ENCODE measurements around the gene TBC1D16. TPM values are rescaled to one million over a fixed set of nuclear protein-coding genes. Genes with fewer than 3 reads are reported as not detected.
A peak's percentile ranks its signal among the peaks of the same experiment; 100 is the strongest.

Gene TBC1D16
- total and polyA plus RNA-seq, 2 experiments from 2014 or later, result 13.0 to 30.3 TPM

- no peaks in the 10 kb centered on the region for H3K9me3 ChIP-seq (ENCODE audit: low read depth)
- H3K27me3 ChIP-seq, result no peaks in the 10 kb centered on the region
- no peak overlapping the region for H3K27ac ChIP-seq
- H3K4me3 ChIP-seq, result no peak overlapping the region
- H3K36me3 ChIP-seq, result no peaks in the 10 kb centered on the region
- no peak for TF ChIP-seq CTCF (IDR thresholded peaks at IDR 0.05; ENCODE audit: low read depth, low read length)
- DNase-seq (ENCODE audit: low read depth in 1 of 2, low spot score in 1 of 2), result no peak
- H3K4me1 ChIP-seq (ENCODE audit: low read depth), result peaks cover 25% of the 10 kb centered on the region
Observed at GRCh38 chr17:79953335-79953734, 82.3 kb downstream of the TBC1D16 start.

- no peak overlapping the region for H3K4me3 ChIP-seq
- no peaks in the 10 kb centered on the region for H3K9me3 ChIP-seq (ENCODE audit: low read depth)
- H3K27me3 ChIP-seq, result no peaks in the 10 kb centered on the region
- peaks cover 25% of the 10 kb centered on the region for H3K4me1 ChIP-seq (ENCODE audit: low read depth)
- no peak overlapping the region for H3K27ac ChIP-seq
- DNase-seq (ENCODE audit: low read depth in 1 of 2, low spot score in 1 of 2), result no peak
- no peak for TF ChIP-seq CTCF (IDR thresholded peaks at IDR 0.05; ENCODE audit: low read depth, low read length)
- no peaks in the 10 kb centered on the region for H3K36me3 ChIP-seq
Observed at GRCh38 chr17:79952901-79953300, 82.8 kb downstream of the TBC1D16 start.

GRCh38 chr17:79952265-79952877 lies 83.3 kb downstream of the TBC1D16 start:
- TF ChIP-seq CTCF (IDR thresholded peaks at IDR 0.05; ENCODE audit: low read depth, low read length), result no peak
- no peak for DNase-seq (ENCODE audit: low read depth in 1 of 2, low spot score in 1 of 2)
- Histone ChIP-seq H3K27me3 (no peaks in the 10 kb centered on the region), H3K36me3 (no peaks in the 10 kb centered on the region), H3K27ac (peak overlapping the region; percentile 3), H3K4me1 (ENCODE audit: low read depth) (peaks cover 25% of the 10 kb centered on the region), H3K4me3 (no peak overlapping the region), H3K9me3 (ENCODE audit: low read depth) (no peaks in the 10 kb centered on the region)

- H3K27me3 ChIP-seq, result no peaks in the 10 kb centered on the region
- H3K27ac ChIP-seq, result peak overlapping the region; percentile 47
- TF ChIP-seq CTCF (IDR thresholded peaks at IDR 0.05; ENCODE audit: low read depth, low read length), result no peak
- H3K4me3 ChIP-seq, result no peak overlapping the region
- DNase-seq (ENCODE audit: low read depth in 1 of 2, low spot score in 1 of 2), result peak; percentile 66 to 94
- H3K9me3 ChIP-seq (ENCODE audit: low read depth), result no peaks in the 10 kb centered on the region
- no peaks in the 10 kb centered on the region for H3K36me3 ChIP-seq
- H3K4me1 ChIP-seq (ENCODE audit: low read depth), result peaks cover 25% of the 10 kb centered on the region
Observed at GRCh38 chr17:79951361-79952264, 84.1 kb downstream of the TBC1D16 start.

- peaks cover 25% of the 10 kb centered on the region for H3K4me1 ChIP-seq (ENCODE audit: low read depth)
- no peaks in the 10 kb centered on the region for H3K27me3 ChIP-seq
- H3K9me3 ChIP-seq (ENCODE audit: low read depth), result no peaks in the 10 kb centered on the region
- H3K27ac ChIP-seq, result no peak overlapping the region
- DNase-seq (ENCODE audit: low read depth in 1 of 2, low spot score in 1 of 2), result no peak
- no peaks in the 10 kb centered on the region for H3K36me3 ChIP-seq
- no peak for TF ChIP-seq CTCF (IDR thresholded peaks at IDR 0.05; ENCODE audit: low read depth, low read length)
- no peak overlapping the region for H3K4me3 ChIP-seq
Observed at GRCh38 chr17:79950751-79951150, 84.9 kb downstream of the TBC1D16 start.

Measured in cardiac muscle cell (in vitro differentiated cells and primary cell).